HG02798 (cell line): ENCODE results near the gene COL6A1.
"Not testable (repeated sequence)": the region's sequence is repeated elsewhere in the genome, so short reads cannot be mapped to it uniquely, and the experiment has no call there.

Source experiments
- ATAC-seq: cut with Tn5 transposase; IDR thresholded peaks from one replicate; pipeline ENCODE4 v1.9.1; 2021; ENCODE audit warnings: mild to moderate bottlenecking; ENCODE audit not compliant: unreplicated experiment, poor library complexity

The COL6A1 gene

DNA sequence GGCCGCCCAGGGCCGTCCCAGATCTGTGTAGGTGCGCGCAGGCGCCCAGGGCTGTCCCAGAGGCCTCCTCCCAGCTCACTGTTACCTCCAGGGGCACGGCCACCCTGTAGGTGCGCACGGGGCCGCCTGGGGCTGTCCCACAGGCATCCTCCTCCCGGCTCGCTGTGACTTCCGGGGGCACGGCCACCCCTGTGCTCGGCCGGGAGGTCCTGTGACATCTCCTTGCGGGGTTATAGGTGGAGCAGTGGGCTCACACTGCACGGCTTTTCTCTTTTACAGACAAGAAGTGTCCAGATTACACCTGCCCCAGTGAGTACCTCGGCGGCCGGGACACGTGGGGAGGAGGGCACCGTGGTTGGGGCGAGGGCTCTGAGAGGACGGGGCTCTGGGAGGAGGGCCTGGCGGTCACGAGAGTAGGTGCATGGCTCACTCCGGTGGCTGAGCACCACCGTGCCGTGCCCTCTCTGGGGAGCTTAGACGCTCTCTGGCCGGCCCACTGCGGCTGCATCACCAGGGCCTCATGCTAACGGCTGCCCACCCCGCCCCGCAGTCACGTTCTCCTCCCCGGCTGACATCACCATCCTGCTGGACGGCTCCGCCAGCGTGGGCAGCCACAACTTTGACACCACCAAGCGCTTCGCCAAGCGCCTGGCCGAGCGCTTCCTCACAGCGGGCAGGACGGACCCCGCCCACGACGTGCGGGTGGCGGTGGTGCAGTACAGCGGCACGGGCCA lies 21.4 kb downstream of the COL6A1 start:
- ATAC-seq, result no peak

- ATAC-seq, result no peak
Measured at GRCh38 chr21:46003575-46004007, 22.0 kb downstream of the COL6A1 start.

DNA sequence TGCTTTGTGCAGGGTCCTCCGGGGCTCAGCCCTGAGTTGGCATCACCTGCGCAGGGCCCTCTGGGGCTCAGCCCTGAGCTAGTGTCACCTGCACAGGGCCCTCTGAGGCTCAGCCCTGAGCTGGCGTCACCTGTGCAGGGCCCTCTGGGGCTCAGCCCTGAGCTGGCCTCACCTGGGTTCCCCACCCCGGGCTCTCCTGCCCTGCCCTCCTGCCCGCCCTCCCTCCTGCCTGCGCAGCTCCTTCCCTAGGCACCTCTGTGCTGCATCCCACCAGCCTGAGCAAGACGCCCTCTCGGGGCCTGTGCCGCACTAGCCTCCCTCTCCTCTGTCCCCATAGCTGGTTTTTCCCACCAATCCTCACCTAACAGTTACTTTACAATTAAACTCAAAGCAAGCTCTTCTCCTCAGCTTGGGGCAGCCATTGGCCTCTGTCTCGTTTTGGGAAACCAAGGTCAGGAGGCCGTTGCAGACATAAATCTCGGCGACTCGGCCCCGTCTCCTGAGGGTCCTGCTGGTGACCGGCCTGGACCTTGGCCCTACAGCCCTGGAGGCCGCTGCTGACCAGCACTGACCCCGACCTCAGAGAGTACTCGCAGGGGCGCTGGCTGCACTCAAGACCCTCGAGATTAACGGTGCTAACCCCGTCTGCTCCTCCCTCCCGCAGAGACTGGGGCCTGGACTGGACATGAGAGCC lies 22.7 kb downstream of the COL6A1 start:
- ATAC-seq, result no peak

DNA sequence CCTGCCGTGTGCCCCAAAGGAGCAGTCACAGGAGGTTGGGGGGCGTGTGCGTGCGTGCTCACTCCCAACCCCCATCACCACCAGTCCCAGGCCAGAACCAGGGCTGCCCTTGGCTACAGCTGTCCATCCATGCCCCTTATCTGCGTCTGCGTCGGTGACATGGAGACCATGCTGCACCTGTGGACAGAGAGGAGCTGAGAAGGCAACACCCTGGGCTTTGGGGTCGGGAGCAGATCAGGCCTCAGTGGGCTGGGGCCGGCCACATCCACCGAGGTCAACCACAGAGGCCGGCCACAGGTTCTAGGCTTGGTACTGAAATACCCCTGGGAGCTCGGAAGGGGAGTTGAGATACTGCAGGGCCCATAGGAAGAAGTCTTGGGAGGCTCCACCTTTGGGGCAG lies 23.5 kb downstream of the COL6A1 start:
- no peak for ATAC-seq

DNA sequence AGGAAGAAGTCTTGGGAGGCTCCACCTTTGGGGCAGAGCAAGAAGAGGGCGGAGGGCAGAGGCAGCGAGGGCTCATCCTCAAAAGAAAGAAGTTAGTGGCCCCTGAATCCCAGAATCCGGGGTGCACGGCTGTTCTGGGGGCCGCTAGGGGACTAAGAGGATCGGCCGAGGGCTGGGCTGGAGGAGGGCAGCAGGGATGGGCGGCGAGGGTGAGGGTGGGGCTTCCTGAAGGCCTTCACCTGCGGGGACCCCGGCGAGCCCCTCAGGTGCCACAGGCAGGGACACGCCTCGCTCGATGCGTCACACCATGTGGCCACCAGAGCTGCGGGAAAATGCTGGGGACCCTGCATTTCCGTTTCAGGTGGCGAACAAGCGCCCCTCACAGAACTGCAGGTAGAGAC lies 23.9 kb downstream of the COL6A1 start:
- ATAC-seq, result no peak

DNA sequence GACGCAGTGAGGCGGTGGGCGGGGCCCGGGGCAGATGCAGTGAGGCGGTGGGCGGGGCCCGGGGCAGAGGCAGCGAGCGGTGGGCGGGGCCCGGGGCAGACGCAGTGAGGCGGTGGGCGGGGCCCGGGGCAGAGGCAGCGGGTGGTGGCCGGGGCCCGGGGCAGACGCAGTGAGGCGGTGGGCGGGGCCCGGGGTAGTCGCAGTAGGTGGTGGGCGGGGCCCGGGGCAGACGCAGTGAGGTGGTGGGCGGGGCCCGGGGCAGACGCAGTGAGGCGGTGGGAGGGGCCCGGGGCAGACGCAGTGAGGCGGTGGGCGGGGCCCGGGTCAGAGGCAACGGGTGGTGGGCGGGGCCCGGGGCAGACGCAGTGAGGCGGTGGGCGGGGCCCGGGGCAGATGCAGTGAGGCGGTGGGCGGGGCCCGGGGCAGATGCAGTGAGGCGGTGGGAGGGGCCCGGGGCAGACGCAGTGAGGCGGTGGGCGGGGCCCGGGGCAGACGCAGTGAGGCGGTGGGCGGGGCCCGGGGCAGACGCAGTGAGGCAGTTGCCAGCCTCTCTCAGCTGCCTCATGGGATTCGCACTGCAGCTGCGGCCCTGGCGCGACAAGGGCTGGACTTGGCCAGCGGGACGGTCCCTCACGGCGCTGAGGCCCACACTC lies 24.4 kb downstream of the COL6A1 start:
- ATAC-seq, result not testable (repeated sequence)

DNA sequence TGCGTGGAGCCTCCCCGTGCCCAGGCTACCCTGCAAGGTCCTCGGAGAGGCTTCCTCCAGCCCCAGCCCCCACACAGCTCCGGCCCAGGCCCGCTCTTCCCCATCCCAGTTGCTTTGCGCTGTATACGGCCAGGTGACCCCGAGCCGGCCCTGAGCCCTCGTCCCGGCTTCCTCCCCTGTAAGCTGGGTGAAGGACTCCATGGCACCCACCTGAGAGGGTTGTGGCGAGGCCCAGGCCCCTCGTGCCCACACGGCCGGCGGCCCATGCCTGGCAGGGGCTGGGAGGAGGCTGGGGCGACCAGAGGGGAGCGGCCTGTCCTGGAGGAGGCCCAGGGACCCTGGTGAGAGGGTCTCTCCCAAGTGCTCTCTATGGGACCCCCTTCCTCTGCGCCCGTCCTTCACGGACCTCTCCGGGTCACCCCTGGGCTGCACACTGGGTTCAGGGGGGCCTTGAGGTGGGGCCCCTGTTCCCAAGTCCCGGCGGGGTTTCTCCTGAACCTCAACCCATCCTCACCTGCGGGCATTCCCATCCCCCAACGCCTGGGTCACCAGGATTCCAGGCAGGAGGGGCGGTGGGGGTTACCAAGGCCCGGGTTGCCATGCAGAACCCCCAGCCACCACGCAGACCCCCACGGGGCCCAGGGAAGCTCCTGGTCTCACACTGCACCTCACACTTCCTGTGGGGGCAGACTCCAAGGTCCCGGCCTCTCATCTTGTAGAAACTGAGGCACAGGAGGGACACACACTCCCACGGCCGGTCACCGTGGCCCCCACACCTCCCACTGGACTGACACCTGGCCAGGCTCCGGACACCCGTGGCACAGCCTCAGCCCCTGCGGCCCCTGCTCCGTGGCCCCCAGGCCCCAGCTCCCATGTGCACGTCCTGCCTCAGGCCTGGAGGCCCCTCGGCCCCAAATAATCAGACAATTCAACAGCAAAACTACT lies 25.2 kb downstream of the COL6A1 start:
- no peak for ATAC-seq

DNA sequence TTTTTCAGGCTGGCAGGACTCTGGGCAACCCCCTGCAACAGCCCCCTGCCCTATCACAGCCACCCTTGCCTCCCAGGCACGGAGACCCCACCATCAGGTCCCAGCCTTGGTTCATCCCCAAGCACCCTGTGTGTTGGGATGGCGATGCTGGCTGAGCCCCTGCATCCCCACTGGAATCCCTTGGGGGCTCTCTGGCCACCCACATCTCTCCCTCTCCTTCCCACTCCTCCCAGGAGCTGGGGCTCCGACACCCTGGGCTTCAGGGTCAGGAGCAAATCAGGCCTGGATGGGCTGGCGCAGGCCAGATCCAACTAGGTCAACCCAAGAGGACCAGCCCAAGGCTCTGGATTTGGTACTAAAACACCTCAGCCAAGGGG lies 25.9 kb downstream of the COL6A1 start:
- no peak for ATAC-seq

- ATAC-seq, result no peak
Measured at GRCh38 chr21:46008893-46009621, 27.5 kb downstream of the COL6A1 start.

GRCh38 chr21:46009951-46010705 lies 28.6 kb downstream of the COL6A1 start:
- ATAC-seq, result no peak

GRCh38 chr21:46011267-46011967 lies 29.8 kb downstream of the COL6A1 start:
- no peak for ATAC-seq

GRCh38 chr21:46012154-46012553 lies 30.6 kb downstream of the COL6A1 start:
- no peak for ATAC-seq

- no peak for ATAC-seq
Measured at GRCh38 chr21:46014828-46015227, 33.3 kb downstream of the COL6A1 start.

GRCh38 chr21:46017148-46017547 lies 35.6 kb downstream of the COL6A1 start:
- no peak for ATAC-seq

- ATAC-seq, result no peak
Measured at GRCh38 chr21:46017695-46018094, 36.1 kb downstream of the COL6A1 start.

DNA sequence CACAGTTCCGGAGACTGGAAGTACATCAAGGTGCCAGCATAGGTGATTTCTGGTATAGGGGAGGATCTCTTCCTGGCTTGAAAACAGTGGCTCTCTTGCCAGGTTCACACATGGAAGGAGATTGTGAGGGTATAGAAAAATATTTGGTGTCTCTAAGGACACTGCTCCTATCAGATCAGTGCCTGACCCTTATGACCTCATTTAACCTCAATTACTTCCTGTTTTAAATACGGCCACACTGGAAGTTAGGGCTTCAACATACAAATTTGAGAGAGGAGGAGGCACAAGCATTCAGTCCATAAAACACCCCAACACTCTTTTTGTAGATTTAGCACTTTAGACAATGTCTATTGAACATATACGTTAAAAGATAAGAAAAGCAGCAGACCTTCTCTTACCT lies 37.0 kb downstream of the COL6A1 start:
- no peak for ATAC-seq

DNA sequence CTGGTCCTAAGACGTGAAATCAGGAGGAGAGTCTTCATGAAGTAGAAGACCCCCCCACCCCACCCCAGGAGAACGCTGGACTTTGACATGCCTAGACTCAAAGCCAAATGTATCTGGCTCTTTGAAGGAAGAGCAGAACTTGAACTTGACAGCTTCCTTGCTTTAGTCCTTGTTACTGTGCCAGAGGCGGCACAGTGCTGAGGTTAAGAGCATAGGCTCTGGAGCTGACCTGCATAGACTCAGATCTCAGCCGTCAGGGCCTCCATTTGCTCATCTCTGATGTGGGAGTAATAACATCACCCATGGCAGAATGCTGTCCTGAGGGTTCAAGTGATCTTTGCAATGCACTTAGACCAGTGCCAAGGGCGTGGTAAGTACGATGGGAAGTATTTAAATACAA lies 39.0 kb downstream of the COL6A1 start:
- no peak for ATAC-seq

GRCh38 chr21:46021398-46021797 lies 39.8 kb downstream of the COL6A1 start:
- no peak for ATAC-seq
